MM.1S (cell line): ENCODE results near the gene GADD45G.

Experiments
- CTCF ChIP-seq: fragments of 300-600 bp; sonication (generic); IDR thresholded peaks from 2 replicates; pipeline ENCODE4 v1.5.1; 2016; ENCODE audit warnings: antibody characterized with exemption, low read length, mixed read lengths
- EZH2 ChIP-seq: fragments of 300-600 bp; sonication (generic); optimal IDR thresholded peaks from 2 replicates; pipeline ENCODE3; 2017; ENCODE audit warnings: low read depth, mild to moderate bottlenecking, antibody characterized with exemption, low read length, mixed read lengths
- EZH2phosphoT487 ChIP-seq: fragments of 300-600 bp; sonication (generic); IDR thresholded peaks from 2 replicates; pipeline ENCODE4 v1.6.1; 2018; ENCODE audit warnings: antibody characterized with exemption, low read length

DNA sequence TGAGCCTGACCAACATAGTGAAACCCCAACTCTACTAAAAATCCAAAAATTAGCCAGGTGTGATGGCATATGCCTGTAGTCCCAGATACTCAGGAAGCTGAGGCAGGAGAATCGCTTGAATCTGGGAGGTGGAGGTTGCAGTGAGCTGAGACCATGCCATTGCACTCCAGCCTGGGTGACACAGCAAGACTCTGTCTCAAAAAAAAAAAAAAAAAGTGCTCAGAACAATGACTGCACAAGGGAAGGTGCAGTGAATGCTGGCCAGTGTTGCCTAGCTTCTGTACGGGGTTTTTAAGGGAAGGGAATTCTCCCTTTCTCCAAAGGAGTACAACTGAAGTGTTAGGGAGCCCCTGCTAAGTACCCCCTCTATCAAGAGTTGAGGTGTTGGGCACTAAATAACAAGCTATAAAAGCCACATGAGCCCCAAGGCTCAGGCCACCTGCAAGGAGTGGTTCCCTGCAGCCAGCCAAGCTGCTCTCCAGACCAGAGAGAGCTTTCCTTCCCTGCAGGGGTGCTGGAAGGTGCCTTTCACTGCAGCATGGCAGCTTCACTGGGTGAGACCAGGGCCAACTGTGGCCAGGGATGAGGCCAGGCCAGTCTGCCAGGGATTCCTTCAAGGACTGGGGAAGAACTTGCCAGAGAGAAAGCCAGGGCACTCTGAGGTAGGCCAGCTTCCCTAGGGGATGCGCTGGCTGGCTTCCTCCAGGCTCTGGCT is 14.8 kb downstream of the GADD45G start:
- no peak for TF ChIP-seq CTCF
- TF ChIP-seq EZH2 = no peak
- no peak for TF ChIP-seq EZH2phosphoT487
